ENCODE data around the gene ALG8. TPM values are rescaled to one million over a fixed set of nuclear protein-coding genes. Genes with fewer than 3 reads are reported as not detected.
"Not testable (repeated sequence)": the region's sequence is repeated elsewhere in the genome, so short reads cannot be mapped to it uniquely, and the experiment has no call there.

Gene ALG8
- total RNA-seq, 4 donors from 2014 or later: 13.8 to 18.3 (median 17.0) TPM

DNA sequence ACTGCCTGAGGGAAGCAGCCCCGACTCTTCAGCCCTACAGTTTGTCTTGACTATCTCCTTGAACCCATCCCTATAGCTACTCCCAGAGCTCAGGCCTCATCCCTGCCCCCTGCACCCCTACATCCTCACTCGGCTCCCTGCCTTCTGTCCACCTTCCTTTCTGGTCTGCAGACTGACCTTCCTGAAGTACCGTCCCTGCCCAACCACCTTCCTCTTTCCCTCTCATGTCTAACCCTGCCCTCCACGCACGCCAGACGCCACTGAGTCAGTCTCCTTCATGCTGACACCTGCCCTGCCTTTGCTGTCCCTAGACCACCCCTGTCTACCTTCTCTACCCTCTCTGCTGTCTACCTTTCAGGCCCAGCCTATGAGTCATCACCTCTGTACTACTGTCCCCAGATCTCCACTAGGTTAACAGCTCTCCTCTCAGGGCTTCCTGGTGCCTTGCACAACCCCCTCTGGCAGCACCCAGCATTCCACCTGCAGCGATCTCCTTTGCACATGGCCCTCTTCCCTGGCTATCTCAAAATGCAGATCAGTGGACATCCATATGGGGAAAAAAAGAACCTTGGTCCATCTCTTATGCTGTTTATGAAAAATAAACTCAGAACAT is 40.1 kb upstream of the ALG8 start:
- H3K4me3 ChIP-seq (ENCODE audit: low read depth, poor library complexity, severe bottlenecking): no peak overlapping the region
- no peak for DNase-seq (ENCODE audit: low spot score in 2 of 2)
- intact Hi-C loops (cut with DNase I; ENCODE audit: low total_unique reads): no loop called here
- 93 to 94% methylated on average over 7 of the region's 7 CpGs for WGBS, 2 donors
- no peak for TF ChIP-seq POLR2A (IDR thresholded peaks at IDR 0.05)
- TF ChIP-seq, protein P1, sequence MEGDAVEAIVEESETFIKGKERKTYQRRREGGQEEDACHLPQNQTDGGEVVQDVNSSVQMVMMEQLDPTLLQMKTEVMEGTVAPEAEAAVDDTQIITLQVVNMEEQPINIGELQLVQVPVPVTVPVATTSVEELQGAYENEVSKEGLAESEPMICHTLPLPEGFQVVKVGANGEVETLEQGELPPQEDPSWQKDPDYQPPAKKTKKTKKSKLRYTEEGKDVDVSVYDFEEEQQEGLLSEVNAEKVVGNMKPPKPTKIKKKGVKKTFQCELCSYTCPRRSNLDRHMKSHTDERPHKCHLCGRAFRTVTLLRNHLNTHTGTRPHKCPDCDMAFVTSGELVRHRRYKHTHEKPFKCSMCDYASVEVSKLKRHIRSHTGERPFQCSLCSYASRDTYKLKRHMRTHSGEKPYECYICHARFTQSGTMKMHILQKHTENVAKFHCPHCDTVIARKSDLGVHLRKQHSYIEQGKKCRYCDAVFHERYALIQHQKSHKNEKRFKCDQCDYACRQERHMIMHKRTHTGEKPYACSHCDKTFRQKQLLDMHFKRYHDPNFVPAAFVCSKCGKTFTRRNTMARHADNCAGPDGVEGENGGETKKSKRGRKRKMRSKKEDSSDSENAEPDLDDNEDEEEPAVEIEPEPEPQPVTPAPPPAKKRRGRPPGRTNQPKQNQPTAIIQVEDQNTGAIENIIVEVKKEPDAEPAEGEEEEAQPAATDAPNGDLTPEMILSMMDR (IDR thresholded peaks at IDR 0.05): peak in 1 of 3 donors; percentile 15

DNA sequence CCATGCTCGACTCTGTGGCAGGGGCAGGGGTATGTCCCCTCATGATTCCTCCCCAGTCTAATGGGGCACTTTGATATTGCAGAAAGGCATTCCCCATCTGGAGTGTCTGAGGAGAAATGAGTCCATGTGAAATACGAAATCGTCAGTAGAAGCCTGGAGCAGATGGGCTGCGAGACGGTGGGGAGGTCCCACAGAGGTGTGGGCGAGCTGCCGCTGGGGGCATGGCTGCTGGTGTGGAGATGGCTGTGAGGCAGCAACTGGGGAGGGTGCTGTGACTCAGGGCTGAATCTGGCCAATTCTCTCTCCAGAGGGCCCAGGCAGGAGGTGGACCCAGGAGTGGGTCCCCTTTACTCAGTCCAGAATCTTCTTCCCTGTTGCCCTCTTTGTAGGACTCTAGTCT is 37.8 kb upstream of the ALG8 start:
- no peak for DNase-seq (ENCODE audit: low spot score in 2 of 2)
- H3K4me3 ChIP-seq (ENCODE audit: low read depth, poor library complexity, severe bottlenecking): no peak overlapping the region
- WGBS, 2 donors: 87 to 89% methylated on average over 7 of the region's 7 CpGs
- intact Hi-C loops (cut with DNase I; ENCODE audit: low total_unique reads): no loop called here
- TF ChIP-seq POLR2A (IDR thresholded peaks at IDR 0.05): no peak
- TF ChIP-seq, protein P1 (IDR thresholded peaks at IDR 0.05): no peak

DNA sequence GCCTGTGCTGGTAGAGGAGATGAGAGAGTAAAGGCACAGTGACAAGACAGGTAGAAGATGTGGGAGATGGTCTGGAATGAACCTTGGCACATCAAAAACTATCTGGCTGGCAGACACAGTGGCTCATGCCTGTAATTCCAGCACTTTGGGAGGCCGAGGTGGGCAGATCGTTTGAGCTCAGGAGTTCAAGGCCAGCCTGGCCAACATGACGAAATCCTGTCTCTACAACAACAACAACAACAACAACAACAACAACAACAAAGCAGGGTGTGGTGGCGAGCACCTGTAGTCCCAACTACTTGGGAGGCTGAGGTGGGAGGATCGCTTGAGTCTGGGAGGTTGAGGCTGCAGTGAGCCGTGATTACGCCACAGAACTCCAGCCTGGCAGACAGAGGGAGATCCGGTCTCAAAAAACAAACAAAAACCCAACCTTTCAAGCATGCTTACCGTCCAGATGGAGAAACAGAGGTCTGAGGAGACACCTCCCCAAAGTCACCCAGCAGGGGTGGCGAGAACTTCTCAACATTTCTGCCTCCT is 37.2 kb upstream of the ALG8 start:
- intact Hi-C loops (cut with DNase I; ENCODE audit: low total_unique reads): no loop called here
- 92 to 95% methylated on average over 10 of the region's 10 CpGs for WGBS, 2 donors
- no peak for TF ChIP-seq POLR2A (IDR thresholded peaks at IDR 0.05)
- TF ChIP-seq, protein P1 (IDR thresholded peaks at IDR 0.05): no peak
- DNase-seq (ENCODE audit: low spot score in 2 of 2): no peak
- no peak overlapping the region for H3K4me3 ChIP-seq (ENCODE audit: low read depth, poor library complexity, severe bottlenecking)

DNA sequence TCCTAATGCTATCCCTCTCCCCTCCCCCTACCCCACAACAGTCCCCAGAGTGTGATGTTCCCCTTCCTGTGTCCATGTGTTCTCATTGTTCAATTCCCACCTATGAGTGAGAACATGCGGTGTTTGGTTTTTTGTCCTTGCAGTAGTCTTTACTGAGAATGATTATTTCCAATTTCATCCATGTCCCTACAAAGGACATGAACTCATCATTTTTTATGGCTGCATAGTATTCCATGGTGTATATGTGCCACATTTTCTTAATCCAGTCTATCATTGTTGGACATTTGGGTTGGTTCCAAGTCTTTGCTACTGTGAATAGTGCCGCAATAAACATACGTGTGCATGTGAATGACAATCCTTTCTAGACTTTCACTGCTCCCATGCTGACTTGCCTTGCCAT is 36.4 kb upstream of the ALG8 start:
- WGBS, 2 donors: 96 to 98% methylated on average over 3 of the region's 3 CpGs
- DNase-seq (ENCODE audit: low spot score in 2 of 2); H3K4me3 ChIP-seq (ENCODE audit: low read depth, poor library complexity, severe bottlenecking); intact Hi-C loops (cut with DNase I; ENCODE audit: low total_unique reads): not testable (repeated sequence)

DNA sequence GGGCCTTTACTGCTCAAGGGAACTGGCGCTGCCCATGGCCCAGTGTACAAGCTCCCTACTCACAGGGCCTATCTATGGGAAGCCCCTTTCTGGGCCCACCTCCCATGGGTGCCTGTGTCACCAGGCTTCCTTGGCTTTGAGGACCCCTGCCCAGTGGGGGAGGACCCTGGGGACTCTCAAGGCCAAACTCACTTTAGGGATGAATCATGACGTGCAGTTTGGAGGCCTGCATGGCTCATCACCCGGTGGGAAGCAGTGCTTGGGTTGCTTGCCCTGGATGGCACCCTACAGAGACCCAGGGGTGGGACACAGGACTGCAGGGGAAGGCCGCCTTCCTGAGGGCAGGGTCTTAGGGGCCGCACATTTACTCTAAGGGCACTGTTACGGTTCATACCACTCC is 32.5 kb upstream of the ALG8 start:
- 93 to 94% methylated on average over 6 of the region's 6 CpGs for WGBS, 2 donors
- DNase-seq (ENCODE audit: low spot score in 2 of 2): no peak
- intact Hi-C loops (cut with DNase I; ENCODE audit: low total_unique reads): no loop called here
- H3K4me3 ChIP-seq (ENCODE audit: low read depth, poor library complexity, severe bottlenecking): no peak overlapping the region
- no peak for TF ChIP-seq POLR2A (IDR thresholded peaks at IDR 0.05)
- TF ChIP-seq, protein P1 (IDR thresholded peaks at IDR 0.05): no peak

DNA sequence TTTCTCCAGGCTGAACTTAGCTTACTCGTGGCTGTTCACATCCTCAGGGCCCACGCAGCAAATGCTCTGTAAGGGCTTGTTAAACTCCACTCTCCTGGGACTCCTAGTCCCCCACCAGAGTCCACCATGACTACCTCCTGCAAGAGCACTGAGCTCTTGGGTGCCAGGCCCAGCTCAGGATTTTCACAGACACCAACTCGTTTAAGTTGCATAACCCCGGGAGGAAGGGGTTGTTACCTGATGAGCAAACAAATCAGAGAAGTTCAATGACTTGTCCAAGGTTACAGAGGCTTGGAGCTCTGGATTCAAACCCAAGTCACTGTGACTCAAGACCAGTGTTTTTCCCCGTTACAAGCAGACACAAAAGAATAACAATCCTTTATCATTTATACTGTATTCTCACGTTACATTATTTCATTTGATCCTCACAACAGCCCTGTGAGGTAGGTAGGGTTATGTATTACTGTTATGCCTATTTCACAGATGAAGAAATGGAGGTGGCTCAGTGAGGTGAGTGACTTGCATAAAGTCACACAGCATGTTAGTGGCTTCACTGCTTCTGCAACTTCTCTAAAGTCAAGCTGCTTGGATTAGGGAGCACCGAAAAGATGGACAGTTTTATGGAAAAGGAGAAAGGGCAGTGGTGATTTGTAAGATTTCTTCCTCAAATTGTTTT is 31.6 kb upstream of the ALG8 start:
- DNase-seq (ENCODE audit: low spot score in 2 of 2): no peak
- WGBS, 2 donors: 85 to 91% methylated on average over 7 of the region's 7 CpGs
- intact Hi-C loops (cut with DNase I; ENCODE audit: low total_unique reads): no loop called here
- no peak overlapping the region for H3K4me3 ChIP-seq (ENCODE audit: low read depth, poor library complexity, severe bottlenecking)
- TF ChIP-seq, protein P1 (IDR thresholded peaks at IDR 0.05): no peak
- no peak for TF ChIP-seq POLR2A (IDR thresholded peaks at IDR 0.05)
